ENCODE data around the gene COMT. TPM values are rescaled to one million over a fixed set of nuclear protein-coding genes. Genes with fewer than 3 reads are reported as not detected.

Gene COMT
- 75.3 TPM for total RNA-seq
- long read RNA-seq, transcript COMT-205 (6 exons, 1,339 nt), result minor isoform, 10 of 131 reads
- long read RNA-seq, transcript COMT-202 (6 exons, 2,437 nt), result major isoform, 94 of 131 reads
- long read RNA-seq, partial matches to known transcripts, result 18 of 131 reads
- long read RNA-seq, other reads (novel, unspliced or antisense), result 5 of 131 reads

- intact Hi-C loops (cut with DNase I), result no loop called here
- peak; percentile 87 for DNase-seq
- peak; percentile 93 for ATAC-seq (ENCODE audit: poor library complexity)
Observed at GRCh38 chr22:19941365-19942082, at the start of gene COMT, which contains the start of gene TXNRD2. TSS of gene COMT (plus strand) at chr22:19941772. CDS start at chr22:19962527, 20,755 bp downstream. TSS of gene TXNRD2 (minus strand) at chr22:19941818. CDS start at chr22:19941803, 15 bp downstream.

GRCh38 chr22:19892257-19892879, 49.2 kb upstream of the COMT start:
- intact Hi-C loops (cut with DNase I), result no loop called here
- DNase-seq, result no peak

DNA sequence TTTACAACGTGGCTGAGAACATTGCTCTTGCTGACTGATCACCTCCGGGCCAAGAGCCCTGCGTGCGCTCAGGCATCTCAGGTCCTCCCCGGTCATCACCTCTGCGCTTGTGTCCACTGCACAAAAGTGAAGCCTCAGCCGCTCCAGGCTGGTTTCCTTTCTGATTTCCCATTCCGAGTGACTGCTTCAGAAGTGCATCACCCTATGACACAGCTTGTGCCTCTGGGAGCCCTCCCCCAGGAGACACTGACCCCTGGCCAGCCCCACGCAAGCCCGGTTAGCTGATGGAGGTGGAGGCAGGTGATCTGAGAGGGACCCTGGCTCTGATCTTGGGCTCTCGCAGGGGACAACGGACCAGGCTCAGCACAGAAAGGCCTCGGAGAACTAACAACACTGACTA, 48.6 kb upstream of the COMT start:
- intact Hi-C loops (cut with DNase I), result no loop called here
- DNase-seq (no peak), ATAC-seq (ENCODE audit: poor library complexity) (no peak)

More at GRCh38 chr22:19892257-19892879, 49.2 kb upstream of the COMT start:
- ATAC-seq (ENCODE audit: poor library complexity), result no peak

DNA sequence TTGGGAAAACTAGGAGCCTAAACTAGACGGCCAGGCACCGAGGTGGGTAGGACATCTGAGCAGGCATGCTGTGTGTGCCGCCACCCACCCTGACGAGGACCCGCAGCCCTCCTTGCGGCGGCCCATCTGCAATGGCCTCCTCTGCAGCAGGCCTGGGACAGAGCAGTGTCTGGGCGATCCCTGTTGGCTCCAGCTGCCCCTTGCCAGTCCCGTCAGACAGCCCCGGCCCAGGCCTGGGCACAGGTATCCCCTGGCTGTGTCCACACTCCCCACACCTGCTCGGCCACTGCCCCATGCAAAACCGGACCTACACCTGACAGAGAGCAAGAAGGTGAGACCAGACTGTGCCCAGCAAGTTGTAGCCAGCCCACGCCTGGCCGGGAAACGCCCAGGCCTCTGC, 48.2 kb upstream of the COMT start:
- ATAC-seq (ENCODE audit: poor library complexity) (no peak), DNase-seq (no peak)
- intact Hi-C loops (cut with DNase I), result no loop called here

GRCh38 chr22:19895160-19895849, 46.3 kb upstream of the COMT start:
- intact Hi-C loops (cut with DNase I), result no loop called here
- DNase-seq (no peak), ATAC-seq (ENCODE audit: poor library complexity) (no peak)

- peak; percentile 33 for DNase-seq
Observed at GRCh38 chr22:19896665-19897355, 44.8 kb upstream of the COMT start.

GRCh38 chr22:19897726-19898125, 43.8 kb upstream of the COMT start:
- intact Hi-C loops (cut with DNase I), result no loop called here
- ATAC-seq (ENCODE audit: poor library complexity) (no peak), DNase-seq (no peak)

More at GRCh38 chr22:19896665-19897355, 44.8 kb upstream of the COMT start:
- ATAC-seq (ENCODE audit: poor library complexity), result no peak
- intact Hi-C loops (cut with DNase I), result no loop called here

DNA sequence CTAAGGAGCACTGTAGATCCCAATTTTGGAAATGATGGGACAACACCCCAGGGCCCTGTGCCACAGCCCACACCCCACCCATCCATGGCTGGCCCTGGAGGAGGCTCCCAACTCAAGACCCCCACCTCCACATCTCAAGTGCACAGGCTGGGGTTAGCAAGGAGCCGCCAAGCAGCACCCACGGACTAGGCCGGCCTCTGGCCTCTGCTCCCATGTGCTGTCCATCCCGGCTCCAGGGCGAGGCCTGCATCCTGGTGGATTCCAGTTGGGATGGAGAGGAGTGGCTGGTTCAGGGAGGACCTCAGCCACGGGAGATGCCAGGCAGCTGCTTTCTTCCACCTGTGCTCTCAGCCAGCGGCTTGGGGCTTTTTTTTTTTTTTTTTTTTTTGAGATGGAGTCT, 43.4 kb upstream of the COMT start:
- DNase-seq, result no peak
- ATAC-seq (ENCODE audit: poor library complexity), result no peak
- intact Hi-C loops (cut with DNase I), result no loop called here

- DNase-seq (no peak), ATAC-seq (ENCODE audit: poor library complexity) (no peak)
- intact Hi-C loops (cut with DNase I), result no loop called here
Observed at GRCh38 chr22:19898831-19899567, 42.6 kb upstream of the COMT start.

DNA sequence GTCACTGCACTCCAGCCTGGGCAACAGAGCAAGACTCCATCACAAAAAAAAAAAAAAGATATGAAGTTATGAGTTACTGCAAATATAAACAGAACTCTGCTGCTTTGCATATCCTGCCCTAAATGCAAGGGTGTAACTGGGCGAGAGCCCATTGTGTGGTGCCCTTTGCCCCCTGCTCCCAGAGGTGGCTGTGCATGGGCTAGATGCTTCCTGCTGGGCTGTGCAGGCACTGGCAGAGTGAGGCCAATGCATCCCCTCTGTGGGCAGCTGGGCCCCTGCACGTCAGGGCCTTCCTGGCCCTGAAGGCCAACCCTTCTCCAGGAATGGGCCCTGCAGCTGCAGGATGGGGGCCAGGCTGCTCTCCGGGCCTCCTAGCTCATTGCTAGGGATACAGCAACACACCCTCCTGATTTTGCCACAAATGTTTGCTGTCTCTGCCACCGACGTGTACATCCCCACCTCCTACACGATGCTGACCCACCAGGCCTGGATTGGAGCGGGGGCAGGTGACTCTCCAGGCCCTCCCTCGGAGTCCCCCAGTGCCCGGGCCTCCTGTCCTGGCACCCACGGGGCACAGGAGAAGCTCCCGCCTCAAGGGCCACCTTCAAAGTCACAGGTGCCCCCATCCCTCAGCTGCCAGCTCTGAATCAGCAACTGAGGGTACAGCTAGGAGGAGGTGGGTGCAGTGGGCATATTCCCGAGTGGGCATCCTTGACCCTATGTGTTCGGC, 40.7 kb upstream of the COMT start:
- no peak for DNase-seq
- intact Hi-C loops (cut with DNase I), result no loop called here
- ATAC-seq (ENCODE audit: poor library complexity), result no peak

- no peak for DNase-seq
- intact Hi-C loops (cut with DNase I), result no loop called here
- ATAC-seq (ENCODE audit: poor library complexity), result no peak
Observed at GRCh38 chr22:19901577-19902244, 39.9 kb upstream of the COMT start.

DNA sequence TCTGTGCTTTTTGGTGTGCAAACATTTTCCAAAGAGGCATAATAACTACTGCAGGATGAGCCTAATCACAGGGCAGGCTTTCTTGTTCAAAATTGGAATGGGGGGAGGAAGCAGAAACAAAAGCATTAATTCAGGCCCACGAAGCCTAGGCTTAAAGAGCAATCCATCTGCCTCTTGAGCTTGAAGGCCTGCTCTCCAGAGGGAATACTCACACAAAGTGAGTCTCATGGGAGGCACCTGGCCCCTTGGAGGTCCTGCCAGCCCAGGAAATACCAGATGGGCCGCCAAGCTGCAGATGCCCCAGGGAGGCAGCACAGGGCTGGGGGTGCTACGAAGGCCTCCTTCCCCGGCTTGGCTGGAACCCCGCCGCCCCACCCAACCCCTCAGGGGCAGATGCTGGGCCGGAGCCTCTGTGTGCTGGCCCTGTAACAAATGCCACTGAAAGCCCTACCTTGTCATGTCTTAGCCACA, 39.3 kb upstream of the COMT start:
- ATAC-seq (ENCODE audit: poor library complexity) (no peak), DNase-seq (no peak)
- intact Hi-C loops (cut with DNase I), result no loop called here

DNA sequence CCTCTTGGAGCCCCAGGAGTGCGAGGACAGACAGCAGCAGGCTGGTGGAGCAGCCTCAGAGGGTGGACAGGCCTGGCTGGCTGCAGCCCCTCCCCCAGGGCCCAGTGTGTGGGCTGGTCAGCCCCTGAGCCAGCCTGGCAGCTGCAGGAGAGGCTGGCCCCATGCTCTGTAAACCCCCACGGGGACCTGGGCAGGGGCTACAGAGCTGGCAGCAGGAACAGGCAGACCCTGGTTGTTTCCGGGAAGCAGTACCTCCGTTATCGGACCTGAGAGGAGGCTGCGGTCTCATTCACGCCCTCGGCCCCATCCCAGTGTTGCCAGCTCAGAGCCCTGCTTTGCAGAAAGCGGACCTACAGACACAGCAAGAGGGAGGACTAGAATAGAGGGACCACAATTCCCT, 38.5 kb upstream of the COMT start:
- DNase-seq, result no peak
- ATAC-seq (ENCODE audit: poor library complexity), result no peak
- intact Hi-C loops (cut with DNase I), result no loop called here

DNA sequence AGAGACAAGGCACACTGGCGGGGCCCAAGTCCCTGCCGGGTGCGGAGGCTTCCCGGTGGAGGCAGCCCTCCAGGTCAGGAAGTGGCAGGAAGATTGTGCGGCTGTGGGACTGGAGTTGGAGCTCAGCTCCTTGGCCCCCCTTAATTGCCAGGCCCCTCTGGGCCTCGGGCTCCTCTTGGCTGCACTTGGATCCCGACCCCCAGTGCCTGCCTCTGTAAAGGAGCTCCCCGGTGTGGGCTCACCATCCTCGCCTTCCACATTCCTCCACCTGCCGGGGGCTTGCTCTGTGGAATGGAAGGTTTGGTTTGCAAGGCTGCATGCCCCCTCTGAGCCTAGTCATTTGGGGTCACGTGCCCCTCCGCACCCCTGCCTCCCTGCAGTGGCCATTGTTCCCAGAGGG, 38.1 kb upstream of the COMT start:
- intact Hi-C loops (cut with DNase I), result no loop called here
- DNase-seq (no peak), ATAC-seq (ENCODE audit: poor library complexity) (no peak)

- DNase-seq (no peak), ATAC-seq (ENCODE audit: poor library complexity) (no peak)
- intact Hi-C loops (cut with DNase I), result no loop called here
Observed at GRCh38 chr22:19904174-19904856, 37.3 kb upstream of the COMT start.

GRCh38 chr22:19904935-19905334, 36.6 kb upstream of the COMT start:
- ATAC-seq (ENCODE audit: poor library complexity) (no peak), DNase-seq (no peak)
- intact Hi-C loops (cut with DNase I), result no loop called here
